ENCODE results near the gene RPS17. TPM values are rescaled to one million over a fixed set of nuclear protein-coding genes. Genes with fewer than 3 reads are reported as not detected.
"Not testable (repeated sequence)": the region's sequence is repeated elsewhere in the genome, so short reads cannot be mapped to it uniquely, and the experiment has no call there.

The RPS17 gene
- total RNA-seq, 1 experiment from 2014 or later = 2,707 TPM

- H3K27me3 Mint-ChIP-seq (ENCODE audit: insufficient read depth, unreplicated experiment) = no peaks in the 10 kb centered on the region
- TF ChIP-seq CTCF (IDR thresholded peaks at IDR 0.05; ENCODE audit: unreplicated experiment) = peak; percentile 86
- no peaks in the 10 kb centered on the region for H3K9me3 Mint-ChIP-seq (ENCODE audit: unreplicated experiment)
- H3K27ac Mint-ChIP-seq (ENCODE audit: low read depth, unreplicated experiment) = no peak overlapping the region
- intact Hi-C loops (cut with micrococcal nuclease) = no loop called here
- H3K4me3 Mint-ChIP-seq (ENCODE audit: unreplicated experiment) = peak overlapping the region; percentile 32
- DNase-seq (ENCODE audit: unreplicated experiment) = peak; percentile 76
- peaks cover 22% of the 10 kb centered on the region for H3K4me1 Mint-ChIP-seq (ENCODE audit: insufficient read depth, unreplicated experiment)
- peaks cover 22% of the 10 kb centered on the region for H3K36me3 Mint-ChIP-seq (ENCODE audit: insufficient read depth, unreplicated experiment)
- POLR2A ChIA-PET = interaction anchor here (0.9 to 1.3 kb wide), 3 partner anchors 9 to 220 kb away, joined by 3 to 16 read pairs (median 3); partner anchors contain the start of gene RPS17
- no TSS peak for BruUV-seq (replicated peaks)
- CTCF ChIA-PET = interaction anchor here (0.5 to 4.2 kb wide), 21 partner anchors 10 to 983 kb away, joined by 3 to 18 read pairs (median 3); partner anchors contain the start of gene RPS17
Observed at GRCh38 chr15:82530606-82531379, 9.5 kb downstream of the RPS17 start.

- no peak for DNase-seq (ENCODE audit: unreplicated experiment)
- TF ChIP-seq CTCF (IDR thresholded peaks at IDR 0.05; ENCODE audit: unreplicated experiment) = no peak
- Mint-ChIP-seq H3K36me3 (ENCODE audit: insufficient read depth, unreplicated experiment) (peaks cover 14% of the 10 kb centered on the region), H3K27me3 (ENCODE audit: insufficient read depth, unreplicated experiment) (no peaks in the 10 kb centered on the region), H3K9me3 (ENCODE audit: unreplicated experiment) (no peaks in the 10 kb centered on the region), H3K27ac (ENCODE audit: low read depth, unreplicated experiment) (no peak overlapping the region), H3K4me3 (ENCODE audit: unreplicated experiment) (no peak overlapping the region), H3K4me1 (ENCODE audit: insufficient read depth, unreplicated experiment) (peaks cover 22% of the 10 kb centered on the region)
- CTCF ChIA-PET = interaction anchor here (0.6 to 4.2 kb wide), 7 partner anchors 16 to 471 kb away, joined by 3 to 18 read pairs (median 4); no protein-coding TSS in a partner anchor
- no TSS peak for BruUV-seq (replicated peaks)
- POLR2A ChIA-PET = no interaction called here
- intact Hi-C loops (cut with micrococcal nuclease) = no loop called here
Observed at GRCh38 chr15:82530006-82530405, 10.3 kb downstream of the RPS17 start.

- H3K4me3 Mint-ChIP-seq (ENCODE audit: unreplicated experiment); BruUV-seq (replicated peaks); H3K4me1 Mint-ChIP-seq (ENCODE audit: insufficient read depth, unreplicated experiment); H3K27ac Mint-ChIP-seq (ENCODE audit: low read depth, unreplicated experiment); CTCF ChIA-PET; H3K27me3 Mint-ChIP-seq (ENCODE audit: insufficient read depth, unreplicated experiment); H3K9me3 Mint-ChIP-seq (ENCODE audit: unreplicated experiment); DNase-seq (ENCODE audit: unreplicated experiment); intact Hi-C loops (cut with micrococcal nuclease); H3K36me3 Mint-ChIP-seq (ENCODE audit: insufficient read depth, unreplicated experiment); POLR2A ChIA-PET: not testable (repeated sequence)
Observed at GRCh38 chr15:82513587-82513986, 26.7 kb downstream of the RPS17 start.

GRCh38 chr15:82507693-82508092 is 32.6 kb downstream of the RPS17 start:
- intact Hi-C loops (cut with micrococcal nuclease); POLR2A ChIA-PET; H3K36me3 Mint-ChIP-seq (ENCODE audit: insufficient read depth, unreplicated experiment); BruUV-seq (replicated peaks); H3K4me1 Mint-ChIP-seq (ENCODE audit: insufficient read depth, unreplicated experiment); H3K27ac Mint-ChIP-seq (ENCODE audit: low read depth, unreplicated experiment); DNase-seq (ENCODE audit: unreplicated experiment); CTCF ChIA-PET; H3K4me3 Mint-ChIP-seq (ENCODE audit: unreplicated experiment); H3K27me3 Mint-ChIP-seq (ENCODE audit: insufficient read depth, unreplicated experiment); H3K9me3 Mint-ChIP-seq (ENCODE audit: unreplicated experiment): not testable (repeated sequence)

- H3K27me3 Mint-ChIP-seq (ENCODE audit: insufficient read depth, unreplicated experiment); BruUV-seq (replicated peaks); H3K27ac Mint-ChIP-seq (ENCODE audit: low read depth, unreplicated experiment); H3K4me1 Mint-ChIP-seq (ENCODE audit: insufficient read depth, unreplicated experiment); H3K4me3 Mint-ChIP-seq (ENCODE audit: unreplicated experiment); intact Hi-C loops (cut with micrococcal nuclease); POLR2A ChIA-PET; H3K9me3 Mint-ChIP-seq (ENCODE audit: unreplicated experiment); DNase-seq (ENCODE audit: unreplicated experiment); CTCF ChIA-PET; H3K36me3 Mint-ChIP-seq (ENCODE audit: insufficient read depth, unreplicated experiment): not testable (repeated sequence)
Observed at GRCh38 chr15:82507087-82507486, 33.2 kb downstream of the RPS17 start.

- H3K27ac Mint-ChIP-seq (ENCODE audit: low read depth, unreplicated experiment); intact Hi-C loops (cut with micrococcal nuclease); POLR2A ChIA-PET; H3K36me3 Mint-ChIP-seq (ENCODE audit: insufficient read depth, unreplicated experiment); H3K4me3 Mint-ChIP-seq (ENCODE audit: unreplicated experiment); DNase-seq (ENCODE audit: unreplicated experiment); CTCF ChIA-PET; BruUV-seq (replicated peaks); H3K27me3 Mint-ChIP-seq (ENCODE audit: insufficient read depth, unreplicated experiment); H3K9me3 Mint-ChIP-seq (ENCODE audit: unreplicated experiment); H3K4me1 Mint-ChIP-seq (ENCODE audit: insufficient read depth, unreplicated experiment): not testable (repeated sequence)
Observed at GRCh38 chr15:82505842-82506241, 34.4 kb downstream of the RPS17 start.

GRCh38 chr15:82504074-82504473 is 36.2 kb downstream of the RPS17 start:
- H3K36me3 Mint-ChIP-seq (ENCODE audit: insufficient read depth, unreplicated experiment); intact Hi-C loops (cut with micrococcal nuclease); H3K4me1 Mint-ChIP-seq (ENCODE audit: insufficient read depth, unreplicated experiment); H3K27ac Mint-ChIP-seq (ENCODE audit: low read depth, unreplicated experiment); H3K27me3 Mint-ChIP-seq (ENCODE audit: insufficient read depth, unreplicated experiment); H3K9me3 Mint-ChIP-seq (ENCODE audit: unreplicated experiment); POLR2A ChIA-PET; CTCF ChIA-PET; DNase-seq (ENCODE audit: unreplicated experiment); H3K4me3 Mint-ChIP-seq (ENCODE audit: unreplicated experiment); BruUV-seq (replicated peaks): not testable (repeated sequence)

All from MCF 10A (cell line).